NCI-H446 (cell line): Measurements from ENCODE around the gene GOLPH3.
"Not testable (repeated sequence)": the region's sequence is repeated elsewhere in the genome, so short reads cannot be mapped to it uniquely, and the experiment has no call there.

Experiments used
- DNase-seq, 2 experiments: peaks; one replicate each; lab custom pipeline; 2025; lab: John Stamatoyannopoulos, UW

GOLPH3 gene

DNA sequence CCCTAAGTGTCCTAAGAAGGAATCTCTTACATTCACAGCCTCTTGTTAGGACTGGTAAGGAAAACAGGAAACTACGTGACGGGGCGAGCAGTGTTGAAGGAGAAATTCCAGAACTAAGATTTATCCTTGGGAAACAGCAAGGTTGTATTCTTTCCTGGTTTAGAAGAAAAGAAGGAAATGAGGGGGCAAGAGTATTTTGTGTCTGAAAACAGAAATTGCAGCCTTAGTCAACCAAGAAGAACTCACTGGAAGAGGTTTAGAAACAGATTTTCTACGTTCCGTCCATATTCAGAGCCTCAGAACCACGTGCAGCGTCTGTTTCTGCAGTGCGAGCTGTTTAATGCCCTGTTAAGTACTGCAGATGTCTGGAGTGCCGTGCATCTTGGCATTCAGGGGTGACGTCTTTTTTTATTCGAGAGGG is 75.2 kb downstream of the GOLPH3 start:
- no peak for DNase-seq

GRCh38 chr5:32098291-32098690 is 75.8 kb downstream of the GOLPH3 start:
- no peak for DNase-seq

- DNase-seq, result peak in 1 of 2 experiments; percentile 18
Observed at GRCh38 chr5:32096891-32097595, 77.1 kb downstream of the GOLPH3 start.

- no peak for DNase-seq
Observed at GRCh38 chr5:32095261-32095671, 78.9 kb downstream of the GOLPH3 start.

- no peak for DNase-seq
Observed at GRCh38 chr5:32094691-32095090, 79.4 kb downstream of the GOLPH3 start.

DNA sequence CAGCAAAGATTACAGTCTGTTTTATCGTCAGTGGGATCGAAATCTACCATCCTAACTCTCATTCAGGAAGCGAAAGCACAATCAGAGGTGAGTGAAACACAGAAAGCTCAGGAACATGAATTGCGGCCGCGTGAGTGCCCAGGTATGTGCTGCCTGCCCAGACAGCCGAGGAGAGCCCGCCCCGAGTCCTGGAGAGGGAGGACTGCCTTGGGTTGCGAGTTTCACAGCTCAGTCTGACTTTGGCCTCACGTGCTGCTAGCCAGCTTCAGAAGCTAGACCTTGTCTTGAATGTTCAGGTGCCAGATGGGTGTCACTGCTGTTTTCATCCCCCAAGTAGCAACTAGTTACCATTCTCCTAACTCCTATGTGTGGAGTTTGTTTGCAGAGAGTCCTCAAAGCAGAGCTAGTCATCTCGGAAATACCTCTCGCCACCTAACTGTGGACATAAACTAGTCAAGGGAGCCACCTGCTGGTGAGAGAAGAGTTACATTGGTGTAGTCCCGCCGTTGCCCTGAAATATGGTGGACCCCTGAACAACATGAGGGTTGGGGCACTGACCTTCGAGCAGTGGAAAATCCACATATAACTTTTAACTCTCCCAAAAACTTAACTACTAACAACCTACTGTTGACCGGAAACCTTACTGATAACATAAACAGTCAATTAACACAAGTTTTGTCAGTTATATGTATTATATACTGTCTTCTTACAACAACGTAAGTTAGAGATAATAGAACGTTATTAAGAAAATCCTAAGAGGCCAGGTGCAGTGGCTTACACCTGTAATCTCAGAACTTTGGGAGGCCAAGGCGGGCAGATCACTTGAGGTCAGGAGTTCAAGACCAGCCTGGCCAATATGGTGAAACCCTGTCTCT is 80.9 kb downstream of the GOLPH3 start:
- DNase-seq, result peak; percentile 80 to 88

DNA sequence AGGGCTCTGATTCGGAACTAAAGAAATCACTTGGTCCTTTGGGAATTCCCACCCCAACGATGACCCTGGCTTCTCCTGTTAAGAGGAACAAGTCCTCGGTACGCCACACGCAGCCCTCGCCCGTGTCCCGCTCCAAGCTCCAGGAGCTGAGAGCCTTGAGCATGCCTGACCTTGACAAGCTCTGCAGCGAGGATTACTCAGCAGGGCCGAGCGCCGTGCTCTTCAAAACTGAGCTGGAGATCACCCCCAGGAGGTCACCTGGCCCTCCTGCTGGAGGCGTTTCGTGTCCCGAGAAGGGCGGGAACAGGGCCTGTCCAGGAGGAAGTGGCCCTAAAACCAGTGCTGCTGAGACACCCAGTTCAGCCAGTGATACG is 83.4 kb downstream of the GOLPH3 start:
- no peak for DNase-seq

DNA sequence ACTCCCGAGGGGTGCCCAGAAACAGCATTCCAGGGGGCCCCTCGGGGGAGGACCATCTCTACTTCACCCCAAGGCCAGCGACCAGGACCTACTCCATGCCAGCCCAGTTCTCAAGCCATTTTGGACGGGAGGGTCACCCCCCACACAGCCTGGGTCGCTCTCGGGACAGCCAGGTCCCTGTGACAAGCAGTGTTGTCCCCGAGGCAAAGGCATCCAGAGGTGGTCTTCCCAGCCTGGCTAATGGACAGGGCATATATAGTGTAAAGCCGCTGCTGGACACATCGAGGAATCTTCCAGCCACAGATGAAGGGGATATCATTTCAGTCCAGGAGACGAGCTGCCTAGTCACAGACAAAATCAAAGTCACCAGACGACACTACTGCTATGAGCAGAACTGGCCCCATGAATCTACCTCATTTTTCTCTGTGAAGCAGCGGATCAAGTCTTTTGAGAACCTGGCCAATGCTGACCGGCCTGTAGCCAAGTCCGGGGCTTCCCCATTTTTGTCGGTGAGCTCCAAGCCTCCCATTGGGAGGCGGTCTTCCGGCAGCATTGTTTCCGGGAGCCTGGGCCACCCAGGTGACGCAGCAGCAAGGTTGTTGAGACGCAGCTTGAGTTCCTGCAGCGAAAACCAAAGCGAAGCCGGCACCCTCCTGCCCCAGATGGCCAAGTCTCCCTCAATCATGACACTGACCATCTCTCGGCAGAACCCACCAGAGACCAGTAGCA is 83.9 kb downstream of the GOLPH3 start:
- no peak for DNase-seq

DNA sequence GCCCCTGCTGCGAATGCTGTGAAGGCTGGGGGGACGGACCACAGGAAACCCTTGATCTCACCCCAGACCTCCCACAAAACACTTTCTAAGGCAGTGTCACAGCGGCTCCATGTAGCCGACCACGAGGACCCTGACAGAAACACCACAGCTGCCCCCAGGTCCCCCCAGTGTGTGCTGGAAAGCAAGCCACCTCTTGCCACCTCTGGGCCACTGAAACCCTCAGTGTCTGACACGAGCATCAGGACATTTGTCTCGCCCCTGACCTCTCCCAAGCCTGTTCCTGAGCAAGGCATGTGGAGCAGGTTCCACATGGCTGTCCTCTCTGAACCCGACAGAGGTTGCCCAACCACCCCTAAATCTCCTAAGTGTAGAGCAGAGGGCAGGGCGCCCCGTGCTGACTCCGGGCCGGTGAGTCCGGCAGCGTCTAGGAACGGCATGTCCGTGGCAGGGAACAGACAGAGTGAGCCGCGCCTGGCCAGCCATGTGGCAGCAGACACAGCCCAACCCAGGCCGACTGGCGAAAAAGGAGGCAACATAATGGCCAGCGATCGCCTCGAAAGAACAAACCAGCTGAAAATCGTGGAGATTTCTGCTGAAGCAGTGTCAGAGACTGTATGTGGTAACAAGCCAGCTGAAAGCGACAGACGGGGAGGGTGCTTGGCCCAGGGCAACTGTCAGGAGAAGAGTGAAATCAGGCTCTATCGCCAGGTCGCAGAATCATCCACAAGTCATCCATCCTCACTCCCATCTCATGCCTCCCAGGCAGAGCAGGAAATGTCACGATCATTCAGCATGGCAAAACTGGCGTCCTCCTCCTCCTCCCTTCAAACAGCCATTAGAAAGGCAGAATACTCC is 84.7 kb downstream of the GOLPH3 start:
- DNase-seq, result no peak

DNA sequence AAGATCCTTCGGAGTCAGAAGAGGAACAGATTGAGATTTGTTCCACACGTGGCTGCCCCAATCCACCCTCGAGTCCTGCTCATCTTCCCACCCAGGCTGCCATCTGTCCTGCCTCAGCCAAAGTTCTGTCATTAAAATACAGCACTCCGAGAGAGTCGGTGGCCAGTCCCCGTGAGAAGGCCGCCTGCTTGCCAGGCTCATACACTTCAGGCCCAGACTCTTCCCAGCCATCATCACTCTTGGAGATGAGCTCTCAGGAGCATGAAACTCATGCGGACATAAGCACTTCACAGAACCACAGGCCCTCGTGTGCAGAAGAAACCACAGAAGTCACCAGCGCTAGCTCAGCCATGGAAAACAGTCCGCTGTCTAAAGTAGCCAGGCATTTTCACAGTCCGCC is 85.9 kb downstream of the GOLPH3 start:
- no peak for DNase-seq

DNA sequence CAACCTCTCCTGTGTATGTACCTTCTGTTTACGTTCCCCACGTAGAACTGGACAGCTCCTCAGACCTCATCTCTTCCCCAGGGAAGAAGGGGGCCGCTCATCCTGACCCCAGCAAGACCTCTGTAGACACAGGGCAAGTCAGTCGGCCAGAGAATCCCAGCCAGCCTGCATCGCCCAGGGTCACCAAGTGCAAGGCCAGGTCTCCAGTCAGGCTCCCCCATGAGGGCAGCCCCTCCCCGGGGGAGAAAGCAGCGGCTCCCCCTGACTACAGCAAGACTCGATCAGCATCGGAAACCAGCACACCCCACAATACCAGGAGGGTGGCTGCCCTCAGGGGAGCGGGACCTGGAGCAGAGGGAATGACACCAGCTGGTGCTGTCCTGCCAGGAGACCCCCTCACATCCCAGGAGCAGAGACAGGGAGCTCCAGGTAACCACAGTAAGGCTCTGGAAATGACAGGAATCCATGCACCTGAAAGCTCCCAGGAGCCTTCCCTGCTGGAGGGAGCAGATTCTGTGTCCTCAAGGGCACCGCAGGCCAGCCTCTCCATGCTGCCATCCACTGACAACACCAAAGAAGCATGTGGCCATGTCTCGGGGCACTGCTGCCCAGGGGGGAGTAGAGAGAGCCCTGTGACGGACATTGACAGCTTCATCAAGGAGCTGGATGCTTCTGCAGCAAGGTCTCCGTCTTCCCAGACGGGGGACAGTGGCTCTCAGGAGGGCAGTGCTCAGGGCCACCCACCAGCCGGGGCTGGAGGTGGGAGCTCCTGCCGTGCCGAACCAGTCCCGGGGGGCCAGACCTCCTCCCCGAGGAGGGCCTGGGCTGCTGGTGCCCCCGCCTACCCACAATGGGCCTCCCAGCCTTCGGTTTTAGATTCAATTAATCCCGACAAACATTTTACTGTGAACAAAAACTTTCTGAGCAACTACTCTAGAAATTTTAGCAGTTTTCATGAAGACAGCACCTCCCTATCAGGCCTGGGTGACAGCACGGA is 86.7 kb downstream of the GOLPH3 start:
- no peak for DNase-seq

- DNase-seq, result peak in 1 of 2 experiments; percentile 40
Observed at GRCh38 chr5:32083981-32084430, 90.1 kb downstream of the GOLPH3 start.

DNA sequence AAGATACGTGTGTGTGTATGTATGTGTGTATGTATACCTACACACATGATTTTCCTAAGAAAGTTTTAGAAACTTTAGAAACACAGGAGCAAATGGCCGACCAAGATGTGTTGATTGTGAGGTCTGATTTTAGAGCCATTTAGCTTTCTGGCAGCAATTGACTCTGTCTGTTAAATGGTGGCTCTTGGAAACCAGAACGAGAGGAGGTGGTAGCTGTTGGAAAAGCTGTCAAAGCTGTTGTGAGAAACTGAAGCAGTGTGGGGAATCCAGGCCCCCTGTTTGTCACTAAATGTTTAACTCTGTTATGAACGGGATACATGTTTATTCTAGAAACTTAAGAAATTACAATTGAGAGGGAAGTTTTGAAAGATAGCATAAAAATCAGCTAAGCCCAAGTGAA is 91.4 kb downstream of the GOLPH3 start:
- DNase-seq, result no peak

DNA sequence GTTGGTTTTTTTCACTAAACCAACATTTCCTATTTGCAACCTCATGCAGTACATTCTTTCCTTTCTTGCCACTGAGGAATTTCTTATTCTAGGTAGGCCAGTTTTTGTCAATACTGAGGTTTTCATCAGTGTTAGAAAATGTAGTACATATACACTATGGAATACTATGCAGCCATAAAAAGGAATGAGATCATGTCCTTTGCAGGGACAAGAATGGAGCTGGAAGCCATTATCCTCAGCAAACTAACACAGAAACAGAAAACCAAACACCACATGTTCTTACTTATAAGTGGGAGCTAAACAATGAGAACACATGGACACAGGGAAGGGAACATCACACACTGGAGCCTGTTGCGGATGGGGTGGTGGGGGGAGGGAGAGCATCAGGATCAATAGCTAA is 93.6 kb downstream of the GOLPH3 start:
- DNase-seq, result not testable (repeated sequence)

DNA sequence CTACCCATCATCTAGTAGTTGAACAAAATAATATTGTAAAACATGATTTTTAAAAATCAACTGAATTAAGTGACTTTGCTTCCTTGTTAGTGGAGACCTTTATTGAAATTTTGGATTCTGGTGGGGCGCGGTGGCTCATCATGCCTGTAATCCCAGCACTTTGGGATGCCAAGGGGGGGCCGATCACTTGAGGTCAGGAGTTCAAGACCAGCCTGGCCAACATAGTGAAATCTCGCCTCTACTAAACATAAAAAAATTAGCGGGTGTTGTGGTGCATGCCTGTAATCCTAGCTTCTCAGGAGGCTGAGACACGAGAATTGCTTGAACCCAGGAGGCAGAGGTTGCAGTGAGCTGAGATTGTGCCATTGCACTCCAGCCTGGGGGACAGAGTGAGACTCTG is 95.3 kb downstream of the GOLPH3 start:
- DNase-seq, result not testable (repeated sequence)

GRCh38 chr5:32076699-32077695 is 97.1 kb downstream of the GOLPH3 start:
- peak; percentile 51 to 67 for DNase-seq
